GM12878 (cell line): ENCODE measurements around the gene BMF. TPM values are rescaled to one million over a fixed set of nuclear protein-coding genes. Genes with fewer than 3 reads are reported as not detected.

Experiments
- CEBPB ChIP-seq, 2 experiments: fragments of 150-350 bp in 1 of 2; IDR thresholded peaks; 2 replicates each; pipeline ENCODE4 v1.6.1; 2012 to 2014; ENCODE audit warnings: low read depth in 2 of 2, low read length in 2 of 2, borderline replicate concordance in 1 of 2, inconsistent platforms in 1 of 2
- MLLT1 ChIP-seq: fragments of 450-650 bp; IDR thresholded peaks from 2 replicates; pipeline ENCODE4 v1.6.1; 2016; ENCODE audit warnings: mild to moderate bottlenecking
- MYC ChIP-seq: IDR thresholded peaks from 2 replicates; pipeline ENCODE4 v1.6.1; 2011; ENCODE audit warnings: mild to moderate bottlenecking, low read length, moderate library complexity, inconsistent platforms; ENCODE audit not compliant: insufficient read depth, insufficient replicate concordance, insufficient read length, severe bottlenecking
- POLR2AphosphoS2 ChIP-seq: IDR thresholded peaks from 2 replicates; pipeline ENCODE4 v1.6.1; 2011; ENCODE audit warnings: low read depth, mild to moderate bottlenecking, low read length, improper control_type of control experiment, moderate library complexity
- RFX5 ChIP-seq: IDR thresholded peaks from 2 replicates; pipeline ENCODE4 v1.6.1; 2011; ENCODE audit warnings: low read depth, low read length, improper control_type of control experiment
- SMARCA5 ChIP-seq: fragments of 450-650 bp; IDR thresholded peaks from 2 replicates; pipeline ENCODE4 v1.6.1; 2017; ENCODE audit warnings: mild to moderate bottlenecking
- SREBF2 ChIP-seq: IDR thresholded peaks from 2 replicates; pipeline ENCODE4 v1.6.1; 2012; ENCODE audit warnings: mild to moderate bottlenecking, low read length
- TCF7 ChIP-seq: IDR thresholded peaks from 2 replicates; pipeline ENCODE4 v1.6.1; 2014; ENCODE audit warnings: antibody characterized with exemption, borderline replicate concordance
- YBX1 ChIP-seq: fragments of 450-650 bp; IDR thresholded peaks from 2 replicates; pipeline ENCODE4 v1.6.1; 2016; ENCODE audit warnings: antibody characterized with exemption
- ZNF622 ChIP-seq: fragments of 450-650 bp; IDR thresholded peaks from 2 replicates; pipeline ENCODE4 v1.6.1; 2017; ENCODE audit warnings: mild to moderate bottlenecking, inconsistent platforms
- polyA plus RNA-seq, 11 experiments: library from polyadenylated mRNA; depleted of rRNA in 4 of 11; unstranded in 6 of 11; stranded (reverse) in 5 of 11; fragments of >200 nt; fragmentation: Nextera tagmentation in 4 of 11; fragmentation: Illumina TruSeq in 1 of 11; extraction: Ambion mirVana in 4 of 11; extraction: Trizol in 1 of 11; gene quantifications; 1 replicate in 1 of 11; 2 replicates in 10 of 11; pipeline versions ENCODE4 v1.2.1 to v1.2.3, GENCODE V29; 2011 to 2016; ENCODE audit warnings: inconsistent platforms in 2 of 11, missing spikeins in 2 of 11, low read depth in 1 of 11
- total RNA-seq, 4 experiments: library from RNA; depleted of rRNA in 3 of 4; stranded (reverse); fragments of >200 nt in 3 of 4; fragmentation: Illumina TruSeq in 1 of 4; extraction: Trizol in 1 of 4; gene quantifications; 2 replicates each; pipeline versions ENCODE4 v1.2.1 to v1.2.3, GENCODE V29; 2013 to 2021
- TF ChIP-seq, protein P1 (sequence below): IDR thresholded peaks from 2 replicates; pipeline ENCODE4 v1.6.1; 2012; ENCODE audit warnings: low read depth, low read length, improper control_type of control experiment
- TF ChIP-seq, protein P2 (sequence below): fragments of 450-650 bp; formaldehyde crosslinking; IDR thresholded peaks from 2 replicates; pipeline ENCODE4 v1.5.0; 2022; ENCODE audit warnings: mild to moderate bottlenecking, missing genetic modification characterization
- TF ChIP-seq, protein P3 (sequence below): fragments of 450-650 bp; formaldehyde crosslinking; IDR thresholded peaks from 2 replicates; pipeline ENCODE4 v1.4.0; 2022; ENCODE audit warnings: mild to moderate bottlenecking, moderate library complexity
- TF ChIP-seq, protein P4 (sequence below): fragments of 450-650 bp; IDR thresholded peaks from 2 replicates; pipeline ENCODE4 v1.6.1; 2017; ENCODE audit warnings: mild to moderate bottlenecking, low read depth, inconsistent platforms; ENCODE audit not compliant: poor library complexity, severe bottlenecking
- TF ChIP-seq, protein P5 (sequence below): fragments of 450-650 bp; conservative IDR thresholded peaks from 2 replicates; pipeline ENCODE4 v1.6.1; 2017; ENCODE audit warnings: mild to moderate bottlenecking, moderate library complexity

BMF gene
- total and polyA plus RNA-seq, 10 of the 15 experiments (the other 5 are each of a cell fraction or from before 2014, with no cell fraction given) = 0.82 to 34.9 (median 16.9) TPM

DNA sequence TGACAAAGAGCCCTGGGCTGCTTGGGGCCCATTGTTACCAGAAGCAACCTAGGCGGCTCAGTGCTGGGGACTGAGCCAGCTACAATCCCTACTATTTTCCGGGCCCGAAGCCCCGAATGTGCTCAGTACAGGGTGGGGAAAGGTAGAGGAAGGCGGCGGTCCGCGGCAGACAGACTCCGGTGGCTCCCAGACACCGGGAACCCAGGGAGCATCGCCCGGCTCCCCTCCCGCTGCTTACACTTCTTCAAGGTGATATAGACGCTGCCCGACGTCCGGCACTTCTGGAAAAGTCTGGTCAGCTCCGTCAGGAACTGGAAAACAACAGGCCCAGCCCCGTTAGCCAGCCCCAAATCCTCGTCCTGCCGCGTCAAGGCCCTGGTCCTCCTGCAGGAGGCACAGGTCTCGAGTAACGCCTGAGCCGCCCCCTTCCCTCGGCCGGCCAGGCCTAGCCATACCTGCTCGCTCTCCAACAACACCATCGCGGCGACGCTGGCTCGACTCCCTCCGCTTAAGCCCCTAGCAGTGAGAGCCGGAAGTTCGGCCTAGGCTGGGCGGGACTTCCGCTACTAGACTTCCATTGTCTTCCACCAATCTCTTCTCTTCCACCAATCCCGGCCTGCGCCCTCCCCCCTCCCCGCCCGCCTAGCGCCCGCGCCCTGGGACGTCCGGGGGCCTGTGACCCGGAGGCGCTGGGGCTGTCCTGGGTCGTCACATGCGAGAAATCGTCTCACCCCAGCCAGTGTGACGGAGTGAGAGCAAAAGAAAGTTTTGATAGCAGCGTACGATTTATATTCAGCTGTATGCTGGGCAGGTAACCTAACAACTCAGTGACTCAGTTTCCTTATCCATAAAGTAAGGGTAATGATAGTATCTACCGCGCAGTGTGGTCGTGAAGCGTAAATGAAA is 69.8 kb downstream of the BMF start, which contains the start of gene SRP14 (continued):
- TF ChIP-seq POLR2AphosphoS2 (peak; percentile 87; the same call in 1 of the 2 replicates), SMARCA5 (no peak), ZNF622 (no peak), CEBPB (IDR thresholded peaks at IDR 0.05; ENCODE audit: borderline replicate concordance in 1 of 2, low read depth in 2 of 2, low read length in 2 of 2) (no peak), RFX5 (no peak), YBX1 (no peak), MYC (no peak), MLLT1 (no peak; the same call in 1 of the 2 replicates), TCF7 (no peak), SREBF2 (no peak)
- TF ChIP-seq, protein P1, sequence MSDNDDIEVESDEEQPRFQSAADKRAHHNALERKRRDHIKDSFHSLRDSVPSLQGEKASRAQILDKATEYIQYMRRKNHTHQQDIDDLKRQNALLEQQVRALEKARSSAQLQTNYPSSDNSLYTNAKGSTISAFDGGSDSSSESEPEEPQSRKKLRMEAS = no peak
- TF ChIP-seq, protein P2, sequence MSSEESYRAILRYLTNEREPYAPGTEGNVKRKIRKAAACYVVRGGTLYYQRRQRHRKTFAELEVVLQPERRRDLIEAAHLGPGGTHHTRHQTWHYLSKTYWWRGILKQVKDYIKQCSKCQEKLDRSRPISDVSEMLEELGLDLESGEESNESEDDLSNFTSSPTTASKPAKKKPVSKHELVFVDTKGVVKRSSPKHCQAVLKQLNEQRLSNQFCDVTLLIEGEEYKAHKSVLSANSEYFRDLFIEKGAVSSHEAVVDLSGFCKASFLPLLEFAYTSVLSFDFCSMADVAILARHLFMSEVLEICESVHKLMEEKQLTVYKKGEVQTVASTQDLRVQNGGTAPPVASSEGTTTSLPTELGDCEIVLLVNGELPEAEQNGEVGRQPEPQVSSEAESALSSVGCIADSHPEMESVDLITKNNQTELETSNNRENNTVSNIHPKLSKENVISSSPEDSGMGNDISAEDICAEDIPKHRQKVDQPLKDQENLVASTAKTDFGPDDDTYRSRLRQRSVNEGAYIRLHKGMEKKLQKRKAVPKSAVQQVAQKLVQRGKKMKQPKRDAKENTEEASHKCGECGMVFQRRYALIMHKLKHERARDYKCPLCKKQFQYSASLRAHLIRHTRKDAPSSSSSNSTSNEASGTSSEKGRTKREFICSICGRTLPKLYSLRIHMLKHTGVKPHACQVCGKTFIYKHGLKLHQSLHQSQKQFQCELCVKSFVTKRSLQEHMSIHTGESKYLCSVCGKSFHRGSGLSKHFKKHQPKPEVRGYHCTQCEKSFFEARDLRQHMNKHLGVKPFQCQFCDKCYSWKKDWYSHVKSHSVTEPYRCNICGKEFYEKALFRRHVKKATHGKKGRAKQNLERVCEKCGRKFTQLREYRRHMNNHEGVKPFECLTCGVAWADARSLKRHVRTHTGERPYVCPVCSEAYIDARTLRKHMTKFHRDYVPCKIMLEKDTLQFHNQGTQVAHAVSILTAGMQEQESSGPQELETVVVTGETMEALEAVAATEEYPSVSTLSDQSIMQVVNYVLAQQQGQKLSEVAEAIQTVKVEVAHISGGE (CRISPR knock-in tag) = no peak
- TF ChIP-seq, protein P3, sequence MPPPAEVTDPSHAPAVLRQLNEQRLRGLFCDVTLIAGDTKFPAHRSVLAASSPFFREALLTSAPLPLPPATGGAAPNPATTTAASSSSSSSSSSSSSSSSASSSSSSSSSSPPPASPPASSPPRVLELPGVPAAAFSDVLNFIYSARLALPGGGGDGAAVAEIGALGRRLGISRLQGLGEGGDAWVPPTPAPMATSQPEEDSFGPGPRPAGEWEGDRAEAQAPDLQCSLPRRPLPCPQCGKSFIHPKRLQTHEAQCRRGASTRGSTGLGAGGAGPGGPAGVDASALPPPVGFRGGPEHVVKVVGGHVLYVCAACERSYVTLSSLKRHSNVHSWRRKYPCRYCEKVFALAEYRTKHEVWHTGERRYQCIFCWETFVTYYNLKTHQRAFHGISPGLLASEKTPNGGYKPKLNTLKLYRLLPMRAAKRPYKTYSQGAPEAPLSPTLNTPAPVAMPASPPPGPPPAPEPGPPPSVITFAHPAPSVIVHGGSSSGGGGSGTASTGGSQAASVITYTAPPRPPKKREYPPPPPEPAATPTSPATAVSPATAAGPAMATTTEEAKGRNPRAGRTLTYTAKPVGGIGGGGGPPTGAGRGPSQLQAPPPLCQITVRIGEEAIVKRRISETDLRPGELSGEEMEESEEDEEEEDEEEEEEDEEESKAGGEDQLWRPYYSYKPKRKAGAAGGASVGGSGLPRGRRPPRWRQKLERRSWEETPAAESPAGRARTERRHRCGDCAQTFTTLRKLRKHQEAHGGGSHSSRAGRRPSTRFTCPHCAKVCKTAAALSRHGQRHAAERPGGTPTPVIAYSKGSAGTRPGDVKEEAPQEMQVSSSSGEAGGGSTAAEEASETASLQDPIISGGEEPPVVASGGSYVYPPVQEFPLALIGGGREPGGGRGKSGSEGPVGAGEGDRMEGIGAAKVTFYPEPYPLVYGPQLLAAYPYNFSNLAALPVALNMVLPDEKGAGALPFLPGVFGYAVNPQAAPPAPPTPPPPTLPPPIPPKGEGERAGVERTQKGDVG (CRISPR knock-in tag) = no peak
- TF ChIP-seq, protein P4, sequence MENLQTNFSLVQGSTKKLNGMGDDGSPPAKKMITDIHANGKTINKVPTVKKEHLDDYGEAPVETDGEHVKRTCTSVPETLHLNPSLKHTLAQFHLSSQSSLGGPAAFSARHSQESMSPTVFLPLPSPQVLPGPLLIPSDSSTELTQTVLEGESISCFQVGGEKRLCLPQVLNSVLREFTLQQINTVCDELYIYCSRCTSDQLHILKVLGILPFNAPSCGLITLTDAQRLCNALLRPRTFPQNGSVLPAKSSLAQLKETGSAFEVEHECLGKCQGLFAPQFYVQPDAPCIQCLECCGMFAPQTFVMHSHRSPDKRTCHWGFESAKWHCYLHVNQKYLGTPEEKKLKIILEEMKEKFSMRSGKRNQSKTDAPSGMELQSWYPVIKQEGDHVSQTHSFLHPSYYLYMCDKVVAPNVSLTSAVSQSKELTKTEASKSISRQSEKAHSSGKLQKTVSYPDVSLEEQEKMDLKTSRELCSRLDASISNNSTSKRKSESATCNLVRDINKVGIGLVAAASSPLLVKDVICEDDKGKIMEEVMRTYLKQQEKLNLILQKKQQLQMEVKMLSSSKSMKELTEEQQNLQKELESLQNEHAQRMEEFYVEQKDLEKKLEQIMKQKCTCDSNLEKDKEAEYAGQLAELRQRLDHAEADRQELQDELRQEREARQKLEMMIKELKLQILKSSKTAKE = no peak
- TF ChIP-seq, protein P5, sequence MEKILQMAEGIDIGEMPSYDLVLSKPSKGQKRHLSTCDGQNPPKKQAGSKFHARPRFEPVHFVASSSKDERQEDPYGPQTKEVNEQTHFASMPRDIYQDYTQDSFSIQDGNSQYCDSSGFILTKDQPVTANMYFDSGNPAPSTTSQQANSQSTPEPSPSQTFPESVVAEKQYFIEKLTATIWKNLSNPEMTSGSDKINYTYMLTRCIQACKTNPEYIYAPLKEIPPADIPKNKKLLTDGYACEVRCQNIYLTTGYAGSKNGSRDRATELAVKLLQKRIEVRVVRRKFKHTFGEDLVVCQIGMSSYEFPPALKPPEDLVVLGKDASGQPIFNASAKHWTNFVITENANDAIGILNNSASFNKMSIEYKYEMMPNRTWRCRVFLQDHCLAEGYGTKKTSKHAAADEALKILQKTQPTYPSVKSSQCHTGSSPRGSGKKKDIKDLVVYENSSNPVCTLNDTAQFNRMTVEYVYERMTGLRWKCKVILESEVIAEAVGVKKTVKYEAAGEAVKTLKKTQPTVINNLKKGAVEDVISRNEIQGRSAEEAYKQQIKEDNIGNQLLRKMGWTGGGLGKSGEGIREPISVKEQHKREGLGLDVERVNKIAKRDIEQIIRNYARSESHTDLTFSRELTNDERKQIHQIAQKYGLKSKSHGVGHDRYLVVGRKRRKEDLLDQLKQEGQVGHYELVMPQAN = peak; percentile 38; the same call in 1 of the 2 replicates
